ENCODE measurements around the gene ZBTB16. TPM values are rescaled to one million over a fixed set of nuclear protein-coding genes. Genes with fewer than 3 reads are reported as not detected.

The ZBTB16 gene
- total and polyA plus RNA-seq, 2 experiments from 2014 or later: 0.29 to 1.4 TPM

- TF ChIP-seq REST (IDR thresholded peaks at IDR 0.05; ENCODE audit: unreplicated experiment) (no peak), POLR2AphosphoS5 (IDR thresholded peaks at IDR 0.05; ENCODE audit: low read depth) (no peak), ZNF114 (CRISPR knock-in tag; IDR thresholded peaks at IDR 0.05) (no peak), STAT1 (IDR thresholded peaks at IDR 0.05; ENCODE audit: unreplicated experiment) (no peak)
Observed at GRCh38 chr11:114066046-114066648, 6.6 kb downstream of the ZBTB16 start (continued).

GRCh38 chr11:114068327-114068726, 8.8 kb downstream of the ZBTB16 start:
- Mint-ChIP-seq H3K27ac (no peak overlapping the region), H3K4me3 (no peak overlapping the region), H3K36me3 (ENCODE audit: low read depth) (no peaks in the 10 kb centered on the region), H3K4me1 (peaks cover 9% of the 10 kb centered on the region), H3K27me3 (ENCODE audit: insufficient read depth, low read depth, poor library complexity) (peaks cover 28% of the 10 kb centered on the region), H3K9me3 (no peaks in the 10 kb centered on the region; the same call in 2 of the 3 replicates)
- Histone ChIP-seq H3K27ac (ENCODE audit: low read depth) (no peak overlapping the region), H3F3A (replicated peaks; ENCODE audit: low read depth) (no peaks in the 10 kb centered on the region), H3K4me1 (ENCODE audit: insufficient read depth) (no peaks in the 10 kb centered on the region), H3K9me2 (ENCODE audit: insufficient read depth) (0 out of 2 replicates have a peak, but pooled peaks cover 5% of the 10 kb centered on the region), H2AFZ (no peak overlapping the region), H3K4me2 (no peak overlapping the region), H3K27me3 (ENCODE audit: insufficient read depth) (peaks cover 13% of the 10 kb centered on the region), H3K79me2 (replicated peaks; ENCODE audit: insufficient read depth) (no peaks in the 10 kb centered on the region), H4K20me1 (replicated peaks; ENCODE audit: insufficient read depth) (no peaks in the 10 kb centered on the region), H3K4me3 (no peak overlapping the region), H3K36me3 (ENCODE audit: insufficient read depth) (no peaks in the 10 kb centered on the region)
- TF ChIP-seq NANOG (IDR thresholded peaks at IDR 0.05; ENCODE audit: borderline replicate concordance) (no peak), CREB1 (CRISPR knock-in tag; IDR thresholded peaks at IDR 0.05; ENCODE audit: low read depth) (no peak), EZH2phosphoT487 (IDR thresholded peaks at IDR 0.05; ENCODE audit: unreplicated experiment) (no peak)
- ATAC-seq (no peak), DNase-seq (ENCODE audit: low spot score) (no peak)

GRCh38 chr11:114070464-114071139, 11.1 kb downstream of the ZBTB16 start:
- ATAC-seq (no peak), DNase-seq (ENCODE audit: low spot score) (no peak)
- Histone ChIP-seq H4K20me1 (replicated peaks; ENCODE audit: insufficient read depth) (no peaks in the 10 kb centered on the region), H2AFZ (no peak overlapping the region), H3K79me2 (replicated peaks; ENCODE audit: insufficient read depth) (no peaks in the 10 kb centered on the region), H3F3A (replicated peaks; ENCODE audit: low read depth) (no peaks in the 10 kb centered on the region), H3K36me3 (ENCODE audit: insufficient read depth) (no peaks in the 10 kb centered on the region), H3K9me2 (ENCODE audit: insufficient read depth) (0 out of 2 replicates have a peak, but pooled peaks cover 5% of the 10 kb centered on the region), H3K27me3 (ENCODE audit: insufficient read depth) (no peaks in the 10 kb centered on the region), H3K4me2 (no peak overlapping the region), H3K4me3 (no peak overlapping the region), H3K27ac (ENCODE audit: low read depth) (no peak overlapping the region), H3K4me1 (ENCODE audit: insufficient read depth) (peaks cover 9% of the 10 kb centered on the region; the same call in 1 of the 2 replicates)
- no peak overlapping the region for H3K4me3 Mint-ChIP-seq
- no peak overlapping the region for H3K27ac Mint-ChIP-seq
- H3K9me3 Mint-ChIP-seq: no peaks in the 10 kb centered on the region
- no peaks in the 10 kb centered on the region for H3K36me3 Mint-ChIP-seq (ENCODE audit: low read depth)
- peaks cover 15% of the 10 kb centered on the region for H3K27me3 Mint-ChIP-seq (ENCODE audit: insufficient read depth, low read depth, poor library complexity)
- peaks cover 26% of the 10 kb centered on the region for H3K4me1 Mint-ChIP-seq
- TF ChIP-seq EZH2 (IDR thresholded peaks at IDR 0.05; ENCODE audit: low read depth, unreplicated experiment) (no peak), POLR2AphosphoS5 (IDR thresholded peaks at IDR 0.05; ENCODE audit: low read depth) (no peak), ZNF114 (CRISPR knock-in tag; IDR thresholded peaks at IDR 0.05) (no peak), NANOG (IDR thresholded peaks at IDR 0.05; ENCODE audit: borderline replicate concordance) (no peak), CREB1 (CRISPR knock-in tag; IDR thresholded peaks at IDR 0.05; ENCODE audit: low read depth) (no peak), ZNF331 (CRISPR knock-in tag; IDR thresholded peaks at IDR 0.05; ENCODE audit: low read depth) (no peak), ETS1 (IDR thresholded peaks at IDR 0.05) (no peak), STAT1 (IDR thresholded peaks at IDR 0.05; ENCODE audit: unreplicated experiment) (no peak), REST (IDR thresholded peaks at IDR 0.05; ENCODE audit: unreplicated experiment) (no peak)

Measured in GM23338 (cell line).